ENCODE measurements around the gene SKI. TPM values are rescaled to one million over a fixed set of nuclear protein-coding genes. Genes with fewer than 3 reads are reported as not detected.

Gene SKI
- polyA plus RNA-seq (ENCODE audit: insufficient read length in 4 of 4) = 10 to 100 TPM; 52.8 to 64.9 (median 57.0) TPM

DNA sequence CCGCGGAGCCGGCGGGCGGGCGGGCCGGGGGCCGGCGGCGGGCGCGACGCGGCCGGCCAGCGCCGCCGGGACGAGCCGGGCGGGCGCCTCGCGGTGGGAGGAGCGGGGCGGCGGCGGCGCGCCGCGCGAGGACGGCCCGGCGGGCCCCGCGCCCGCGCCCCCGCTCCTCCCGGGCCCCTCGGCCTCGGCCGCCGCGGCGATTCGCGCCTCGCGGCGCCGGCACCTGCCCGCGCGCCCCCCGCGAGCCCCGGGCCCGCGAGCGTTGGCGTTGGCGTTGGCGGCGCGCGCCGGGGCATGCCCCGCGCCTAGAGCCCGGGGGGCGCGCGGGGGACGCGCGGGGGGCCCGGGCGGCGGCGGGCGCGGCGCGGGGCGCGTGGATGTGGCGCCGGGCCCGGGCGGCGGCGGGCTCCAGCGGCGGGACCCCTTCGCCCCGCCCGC, at the start of gene SKI:
Gene SKI, plus strand, starts transcription at position 163 of the 438 bp plus-strand sequence. CDS start 448 bp downstream, outside the sequence.
- no peak for DNase-seq (ENCODE audit: low read depth in 4 of 4, low spot score in 3 of 4)

GRCh38 chr1:2178875-2179274, 49.2 kb upstream of the SKI start:
- no peak for DNase-seq (ENCODE audit: low read depth in 4 of 4, low spot score in 3 of 4)

DNA sequence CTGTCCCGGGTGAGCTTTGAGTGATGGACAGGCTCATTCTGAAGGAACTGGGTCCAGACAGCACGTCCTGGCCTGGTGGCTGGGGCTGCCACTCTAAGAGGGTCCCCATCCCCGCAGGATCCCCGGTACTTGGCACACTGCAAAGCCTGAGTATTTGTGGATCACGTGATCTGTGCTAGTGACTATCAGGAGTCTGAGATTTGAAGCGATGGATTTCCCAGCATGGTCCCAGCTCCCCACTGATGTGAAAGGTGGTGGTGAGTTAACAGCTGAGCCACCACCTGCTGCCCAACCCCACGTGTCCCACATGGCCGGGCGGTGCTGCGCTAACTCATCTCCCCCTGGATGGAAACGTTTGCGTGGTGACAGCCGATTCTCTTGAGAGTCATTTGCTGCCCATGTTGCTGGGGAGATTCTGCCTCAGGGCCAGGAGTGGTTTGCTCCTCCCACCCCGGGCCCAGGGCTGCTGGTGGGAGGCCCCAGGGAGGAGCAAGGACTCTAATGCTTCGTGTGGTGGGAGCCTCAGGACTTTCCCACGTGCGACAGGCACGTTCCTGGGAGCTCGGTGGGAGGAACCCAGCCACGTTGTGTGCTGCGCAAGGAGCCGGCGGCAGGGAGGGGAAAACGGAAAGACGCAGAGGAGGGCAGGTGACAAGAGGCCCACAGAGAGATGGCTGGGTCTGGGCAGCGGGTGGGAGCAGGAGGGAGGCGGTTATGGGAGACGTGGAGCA, 48.7 kb upstream of the SKI start:
- no peak for DNase-seq (ENCODE audit: low read depth in 4 of 4, low spot score in 3 of 4)

DNA sequence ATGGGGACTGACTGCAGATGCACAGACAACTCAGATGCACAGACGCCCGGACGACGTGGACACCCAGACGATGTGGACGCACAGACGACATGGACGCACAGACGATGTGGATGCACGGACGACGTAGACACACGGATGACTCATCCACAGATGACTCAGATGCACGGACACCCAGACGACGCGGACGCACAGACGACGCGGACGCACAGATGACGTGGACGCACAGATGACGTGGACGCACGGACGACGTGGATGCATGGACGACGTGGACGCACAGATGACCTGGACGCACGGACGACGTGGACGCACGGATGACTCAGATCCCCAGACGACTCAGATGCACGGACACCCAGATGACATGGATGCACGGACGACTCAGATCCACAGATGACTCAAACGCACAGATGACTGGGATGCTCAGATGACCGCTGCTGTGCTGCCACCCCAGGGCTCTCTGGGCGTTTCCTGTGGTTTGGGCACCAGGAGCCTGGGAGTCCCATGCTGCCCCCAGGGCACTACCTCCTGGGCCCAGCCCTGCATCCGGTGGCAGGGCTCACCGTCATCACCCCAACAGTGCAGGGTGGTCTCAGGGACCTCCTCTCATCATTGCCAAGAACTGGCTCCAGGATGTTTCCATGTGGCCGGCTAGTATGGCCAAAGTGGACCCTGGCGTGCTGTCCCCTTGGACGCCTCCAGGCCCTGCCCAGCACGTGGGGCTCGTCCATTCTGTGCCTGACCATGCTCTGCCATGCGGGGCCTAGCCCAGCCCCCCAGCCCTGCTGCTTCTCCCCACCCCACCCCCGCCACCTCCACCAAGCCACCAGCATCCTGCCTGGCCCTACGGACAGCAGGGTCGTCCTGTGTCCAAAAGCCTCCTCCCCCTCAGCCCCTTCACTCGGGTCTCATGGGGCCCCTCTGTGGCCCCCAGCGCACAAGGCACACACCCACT, 47.5 kb upstream of the SKI start:
- DNase-seq (ENCODE audit: low read depth in 4 of 4, low spot score in 3 of 4) = no peak

GRCh38 chr1:2181271-2181670, 46.8 kb upstream of the SKI start:
- DNase-seq (ENCODE audit: low read depth in 4 of 4, low spot score in 3 of 4) = no peak

- DNase-seq (ENCODE audit: low read depth in 4 of 4, low spot score in 3 of 4) = no peak
These were observed 46.4 kb upstream of the SKI start for GRCh38 chr1:2181752-2182151.

DNA sequence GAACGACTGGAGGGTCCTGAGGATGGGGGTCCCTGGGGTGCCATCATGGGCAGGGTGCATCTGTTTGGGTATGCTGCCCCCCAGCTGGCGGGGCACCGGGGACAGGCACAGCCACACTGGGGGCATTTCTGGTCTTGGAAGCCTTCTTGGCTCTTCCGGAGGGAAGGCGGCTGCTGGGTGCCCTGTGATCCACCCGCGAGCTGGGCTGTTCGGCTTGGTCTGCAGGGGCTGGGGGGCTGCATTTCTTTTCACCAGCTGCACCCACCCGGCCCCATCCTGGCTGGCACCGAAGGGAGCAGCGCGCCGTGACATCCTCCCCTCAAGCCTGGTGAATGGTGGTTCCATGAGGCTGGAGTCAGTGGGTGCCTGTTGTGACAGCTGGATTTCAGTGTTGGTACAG, 45.7 kb upstream of the SKI start:
- no peak for DNase-seq (ENCODE audit: low read depth in 4 of 4, low spot score in 3 of 4)

- no peak for DNase-seq (ENCODE audit: low read depth in 4 of 4, low spot score in 3 of 4)
These were observed 44.2 kb upstream of the SKI start for GRCh38 chr1:2183937-2184334.

GRCh38 chr1:2184531-2184930, 43.6 kb upstream of the SKI start:
- DNase-seq (ENCODE audit: low read depth in 4 of 4, low spot score in 3 of 4) = no peak

GRCh38 chr1:2184934-2185333, 43.2 kb upstream of the SKI start:
- DNase-seq (ENCODE audit: low read depth in 4 of 4, low spot score in 3 of 4) = no peak

GRCh38 chr1:2185880-2186855, 42.0 kb upstream of the SKI start:
- no peak for DNase-seq (ENCODE audit: low read depth in 4 of 4, low spot score in 3 of 4)

GRCh38 chr1:2186901-2187300, 41.2 kb upstream of the SKI start:
- no peak for DNase-seq (ENCODE audit: low read depth in 4 of 4, low spot score in 3 of 4)

GRCh38 chr1:2187619-2188018, 40.5 kb upstream of the SKI start:
- no peak for DNase-seq (ENCODE audit: low read depth in 4 of 4, low spot score in 3 of 4)

DNA sequence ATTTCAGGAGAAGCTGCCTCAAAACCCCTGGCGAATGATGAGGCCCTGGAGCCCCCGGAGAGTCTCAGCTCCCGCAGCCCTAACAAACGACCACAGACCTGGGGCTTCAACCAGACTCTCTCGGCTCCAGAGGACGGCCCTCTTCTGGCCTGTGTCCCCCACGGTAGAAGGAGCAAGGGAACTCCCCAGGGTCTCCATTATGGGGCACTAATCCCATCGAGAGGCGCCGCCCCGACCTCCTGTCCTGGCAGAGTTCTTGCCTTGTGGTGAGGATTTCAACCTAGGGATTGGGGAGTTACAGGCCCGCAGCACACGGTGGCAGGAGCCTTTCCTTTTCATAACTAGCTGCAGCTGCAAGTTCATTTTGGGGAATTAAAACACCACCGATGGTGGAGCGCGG, 39.8 kb upstream of the SKI start:
- DNase-seq (ENCODE audit: low read depth in 4 of 4, low spot score in 3 of 4) = no peak

- DNase-seq (ENCODE audit: low read depth in 4 of 4, low spot score in 3 of 4) = peak in 3 of 4 donors; percentile 85 to 88 (median 85)
These were observed 38.4 kb upstream of the SKI start for GRCh38 chr1:2189459-2190425.

DNA sequence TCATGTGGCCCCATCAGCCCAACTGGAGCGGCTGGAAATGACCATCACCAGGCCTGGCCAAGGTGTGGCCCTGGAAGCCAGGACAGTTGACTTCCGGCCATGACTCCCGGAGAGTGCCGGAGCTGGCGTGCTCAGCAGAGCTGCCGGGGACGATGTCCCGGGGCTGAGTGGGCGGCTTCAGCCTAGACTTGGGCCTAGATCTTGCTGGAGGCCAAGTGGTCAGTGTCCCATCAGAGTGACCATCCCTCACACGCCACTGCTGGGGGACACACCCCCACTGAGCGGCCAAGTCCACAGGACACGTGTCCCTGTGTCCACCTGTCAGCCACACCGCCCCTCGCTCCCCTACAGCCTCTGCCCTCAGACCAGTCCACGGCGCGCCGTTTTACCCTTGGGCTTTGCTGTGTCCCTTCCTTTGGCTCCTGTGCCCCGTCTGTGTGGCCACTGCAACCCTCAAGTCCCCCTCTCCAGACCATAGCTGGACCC, 37.6 kb upstream of the SKI start:
- no peak for DNase-seq (ENCODE audit: low read depth in 4 of 4, low spot score in 3 of 4)

GRCh38 chr1:2192031-2192995, 35.8 kb upstream of the SKI start:
- DNase-seq (ENCODE audit: low read depth in 4 of 4, low spot score in 3 of 4) = no peak
